Suprapubic skin (tissue), 4 donors: ENCODE data around the gene EIF2B2. TPM values are rescaled to one million over a fixed set of nuclear protein-coding genes. Genes with fewer than 3 reads are reported as not detected.

ENCODE experiments used
- DNase-seq, 2 donors: peaks; one replicate each; pipeline ENCODE4 v3.0.0-alpha.2; 2019; ENCODE audit warnings: low spot score in 2 of 2
- H3K27ac ChIP-seq: fragments of 200-600 bp; sonication (generic); one replicate; pipeline ENCODE4 v1.5.1; 2019
- H3K27me3 ChIP-seq: fragments of 200-600 bp; sonication (generic); one replicate; pipeline ENCODE4 v1.5.1; 2019
- H3K36me3 ChIP-seq: fragments of 200-600 bp; sonication (generic); one replicate; pipeline ENCODE4 v1.5.1; 2019
- H3K4me1 ChIP-seq: fragments of 200-600 bp; sonication (generic); one replicate; pipeline ENCODE4 v1.5.1; 2019
- H3K4me3 ChIP-seq: fragments of 200-600 bp; sonication (generic); one replicate; pipeline ENCODE4 v1.5.1; 2019; ENCODE audit warnings: mild to moderate bottlenecking
- H3K9me3 ChIP-seq: fragments of 200-600 bp; sonication (generic); one replicate; pipeline ENCODE4 v1.5.1; 2019
- EP300 ChIP-seq: sonication (generic); formaldehyde crosslinking; IDR thresholded peaks from one replicate; pipeline ENCODE4 v1.6.1; 2017; ENCODE audit warnings: antibody characterized with exemption
- POLR2A ChIP-seq, 2 donors: fragments of 450-650 bp; IDR thresholded peaks; one replicate each; pipeline ENCODE4 v1.6.1; 2017; ENCODE audit warnings: antibody characterized with exemption in 2 of 2, mild to moderate bottlenecking in 2 of 2, moderate library complexity in 2 of 2
- POLR2AphosphoS5 ChIP-seq, 3 donors: sonication (generic); formaldehyde crosslinking; IDR thresholded peaks; one replicate each; pipeline ENCODE4 v1.6.1; 2017; ENCODE audit warnings: antibody characterized with exemption in 3 of 3
- WGBS: methylation state at CpG from one replicate; pipeline ENCODE4 v1.1.5; 2018; 5-methylcytosine and 5-hydroxymethylcytosine counted together
- total RNA-seq, 4 donors: library from RNA; depleted of rRNA; stranded (reverse); fragments of >200 nt; gene quantifications; one replicate each; pipeline ENCODE4 v1.1.0, GENCODE V29; 2016
- TF ChIP-seq, protein P1 (sequence below), 2 donors: fragments of 200-600 bp in 1 of 2; fragments of 450-650 bp in 1 of 2; sonication (generic) in 1 of 2; IDR thresholded peaks; one replicate each; pipeline ENCODE4 v1.5.1; 2016 to 2019; ENCODE audit warnings: antibody characterized with exemption in 2 of 2, mild to moderate bottlenecking in 1 of 2, moderate library complexity in 1 of 2

EIF2B2 gene
- total RNA-seq, 4 donors from 2014 or later = 28.9 to 46.2 (median 33.8) TPM

DNA sequence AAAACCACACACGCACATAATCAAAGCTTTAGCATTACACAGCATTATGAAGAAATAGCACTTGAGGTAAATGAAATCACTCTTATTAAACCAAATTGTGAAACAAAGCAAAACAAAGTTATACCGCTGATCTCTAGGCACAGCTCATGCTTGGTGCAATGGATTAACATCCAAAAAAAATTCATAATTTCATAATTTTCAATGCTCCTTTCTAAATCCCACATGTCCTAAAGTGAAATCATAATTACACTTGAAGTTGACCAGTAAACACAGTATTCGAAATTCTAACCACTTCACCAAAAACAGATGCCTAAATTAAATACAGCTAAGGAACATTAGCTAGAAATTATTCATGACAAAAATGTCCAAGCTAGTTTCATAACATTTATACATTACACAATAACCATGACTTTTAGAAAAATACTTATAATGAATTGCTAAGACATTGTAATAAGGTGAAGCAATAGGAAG is 47.0 kb downstream of the EIF2B2 start:
- TF ChIP-seq EP300 (no peak), POLR2AphosphoS5 (IDR thresholded peaks at IDR 0.05) (peak in 1 of 3 donors; percentile 82)
- TF ChIP-seq, protein P1, sequence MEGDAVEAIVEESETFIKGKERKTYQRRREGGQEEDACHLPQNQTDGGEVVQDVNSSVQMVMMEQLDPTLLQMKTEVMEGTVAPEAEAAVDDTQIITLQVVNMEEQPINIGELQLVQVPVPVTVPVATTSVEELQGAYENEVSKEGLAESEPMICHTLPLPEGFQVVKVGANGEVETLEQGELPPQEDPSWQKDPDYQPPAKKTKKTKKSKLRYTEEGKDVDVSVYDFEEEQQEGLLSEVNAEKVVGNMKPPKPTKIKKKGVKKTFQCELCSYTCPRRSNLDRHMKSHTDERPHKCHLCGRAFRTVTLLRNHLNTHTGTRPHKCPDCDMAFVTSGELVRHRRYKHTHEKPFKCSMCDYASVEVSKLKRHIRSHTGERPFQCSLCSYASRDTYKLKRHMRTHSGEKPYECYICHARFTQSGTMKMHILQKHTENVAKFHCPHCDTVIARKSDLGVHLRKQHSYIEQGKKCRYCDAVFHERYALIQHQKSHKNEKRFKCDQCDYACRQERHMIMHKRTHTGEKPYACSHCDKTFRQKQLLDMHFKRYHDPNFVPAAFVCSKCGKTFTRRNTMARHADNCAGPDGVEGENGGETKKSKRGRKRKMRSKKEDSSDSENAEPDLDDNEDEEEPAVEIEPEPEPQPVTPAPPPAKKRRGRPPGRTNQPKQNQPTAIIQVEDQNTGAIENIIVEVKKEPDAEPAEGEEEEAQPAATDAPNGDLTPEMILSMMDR (IDR thresholded peaks at IDR 0.05) = no peak
- peaks cover 49% of the 10 kb centered on the region for H3K4me1 ChIP-seq
- 67% methylated on average over 3 of the region's 3 CpGs for WGBS
- no peaks in the 10 kb centered on the region for H3K36me3 ChIP-seq
- H3K4me3 ChIP-seq = no peak overlapping the region
- no peaks in the 10 kb centered on the region for H3K27me3 ChIP-seq
- no peaks in the 10 kb centered on the region for H3K9me3 ChIP-seq
- H3K27ac ChIP-seq = peak overlapping the region; percentile 95
- DNase-seq = no peak

DNA sequence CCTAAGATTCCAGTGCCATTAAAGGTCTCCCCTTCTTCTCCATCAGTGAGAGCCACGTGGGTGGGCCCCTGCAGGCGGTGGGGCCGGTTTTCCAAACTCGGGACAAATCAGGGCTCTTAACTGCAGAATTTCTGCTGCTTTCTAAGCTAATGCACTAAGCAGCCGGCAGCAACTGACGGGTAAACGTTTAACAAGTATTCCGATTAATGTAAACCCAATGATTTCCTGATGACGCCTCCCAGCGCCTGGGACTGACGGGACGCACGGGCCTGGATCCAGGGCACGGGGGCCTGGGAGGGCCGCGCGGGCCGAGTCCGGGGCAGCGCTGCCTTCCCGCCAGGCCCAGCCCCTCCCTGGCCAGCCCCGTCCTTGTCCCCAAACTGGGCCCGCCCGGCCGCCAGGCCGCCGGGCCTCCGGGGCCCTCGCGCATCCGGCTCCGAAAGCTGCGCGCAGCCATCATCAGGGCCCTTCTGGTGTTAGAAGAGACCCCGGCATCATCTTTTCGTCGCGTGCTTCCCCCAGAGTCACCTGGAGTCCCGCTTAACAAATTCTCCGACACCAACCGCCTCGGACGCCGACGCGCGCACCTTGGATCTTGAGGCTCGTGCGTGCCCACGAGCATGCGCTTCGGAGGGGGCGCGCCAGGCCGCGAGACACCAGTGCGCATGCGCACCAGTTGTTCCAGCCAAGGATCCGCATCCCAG is 48.3 kb downstream of the EIF2B2 start, which contains the start of gene MLH3:
TSS of gene MLH3 (minus strand) at position 616 of the 704 bp plus-strand sequence. CDS start 1,812 bp downstream, outside the sequence.
- DNase-seq = peak in 1 of 2 donors; percentile 81
- H3K27ac ChIP-seq = peak within 1 kb of the TSS; percentile 95
- H3K36me3 ChIP-seq = no peaks in the 10 kb centered on the region
- WGBS = 1% methylated on average over 54 of the region's 59 CpGs
- peak in 1 of 2 donors; percentile 59 for TF ChIP-seq POLR2A (IDR thresholded peaks at IDR 0.05)
- TF ChIP-seq, protein P1 (IDR thresholded peaks at IDR 0.05) = no peak
- no peak for TF ChIP-seq EP300
- peak; percentile 4 to 25 (median 9) for TF ChIP-seq POLR2AphosphoS5 (IDR thresholded peaks at IDR 0.05)
- H3K9me3 ChIP-seq = no peaks in the 10 kb centered on the region
- peaks cover 49% of the 10 kb centered on the region for H3K4me1 ChIP-seq
- no peaks in the 10 kb centered on the region for H3K27me3 ChIP-seq
- H3K4me3 ChIP-seq = peak within 1 kb of the TSS; percentile 71

- no peaks in the 10 kb centered on the region for H3K9me3 ChIP-seq
- H3K4me1 ChIP-seq = peaks cover 49% of the 10 kb centered on the region
- DNase-seq = no peak
- H3K27me3 ChIP-seq = no peaks in the 10 kb centered on the region
- peak overlapping the region; percentile 95 for H3K27ac ChIP-seq
- TF ChIP-seq POLR2AphosphoS5 (IDR thresholded peaks at IDR 0.05) (no peak), EP300 (no peak), POLR2A (IDR thresholded peaks at IDR 0.05) (no peak)
- TF ChIP-seq, protein P1 (IDR thresholded peaks at IDR 0.05) = no peak
- H3K36me3 ChIP-seq = no peaks in the 10 kb centered on the region
- WGBS = 32% methylated on average over 5 of the region's 5 CpGs
- peak overlapping the region; percentile 71 for H3K4me3 ChIP-seq
These were observed 48.8 kb downstream of the EIF2B2 start for GRCh38 chr14:75051556-75051899.

DNA sequence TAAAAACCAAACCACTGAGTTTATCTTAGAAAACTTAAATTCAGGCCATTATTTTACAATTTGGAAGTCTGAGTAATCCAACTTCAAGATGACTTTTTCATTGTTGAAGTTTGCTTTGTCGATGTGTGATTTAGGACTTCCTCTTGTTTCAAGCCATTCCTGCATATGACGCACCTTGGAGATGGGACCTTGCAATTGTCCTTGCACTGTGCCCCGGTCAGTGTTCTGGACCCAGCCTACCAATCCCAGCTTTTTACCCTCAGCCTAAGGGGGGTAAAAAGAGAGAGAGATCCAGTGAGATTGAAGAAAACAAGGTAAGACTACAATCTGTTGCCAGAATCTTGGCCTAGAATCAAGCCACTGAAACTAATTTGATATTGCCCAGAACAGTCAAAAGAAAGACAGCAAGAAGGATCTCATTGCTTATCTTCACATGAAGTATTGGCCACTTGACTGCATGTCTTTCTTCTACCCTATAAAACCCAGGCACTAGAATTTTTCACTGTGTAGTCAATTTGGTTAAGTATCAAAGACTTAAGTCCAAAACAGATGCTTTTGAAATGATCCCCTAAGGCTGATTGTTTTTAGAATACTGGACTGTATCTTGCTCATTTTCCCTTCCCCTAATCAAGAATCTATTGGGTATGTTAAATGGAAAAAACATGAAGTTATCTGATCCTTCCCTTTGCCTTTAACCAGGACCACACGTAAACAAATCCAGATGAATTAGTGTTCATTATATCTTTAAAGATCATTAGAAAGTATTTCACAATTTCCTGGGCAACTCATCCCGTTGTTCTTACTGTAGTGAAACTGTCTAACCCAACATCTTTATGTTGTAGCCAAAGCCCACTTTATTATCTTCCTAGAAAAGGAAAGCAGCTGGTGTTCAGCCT is 50.9 kb downstream of the EIF2B2 start:
- no peaks in the 10 kb centered on the region for H3K9me3 ChIP-seq
- TF ChIP-seq EP300 = no peak
- no peak for TF ChIP-seq POLR2A (IDR thresholded peaks at IDR 0.05)
- no peak for TF ChIP-seq POLR2AphosphoS5 (IDR thresholded peaks at IDR 0.05)
- TF ChIP-seq, protein P1 (IDR thresholded peaks at IDR 0.05) = no peak
- no peak for DNase-seq
- H3K27me3 ChIP-seq = no peaks in the 10 kb centered on the region
- 60% methylated on average over 5 of the region's 5 CpGs for WGBS
- peaks cover 39% of the 10 kb centered on the region for H3K4me1 ChIP-seq
- no peak overlapping the region for H3K4me3 ChIP-seq
- H3K27ac ChIP-seq = peak overlapping the region; percentile 25
- H3K36me3 ChIP-seq = no peaks in the 10 kb centered on the region

GRCh38 chr14:75054421-75054820 is 51.7 kb downstream of the EIF2B2 start:
- no peak for DNase-seq
- Histone ChIP-seq H3K9me3 (no peaks in the 10 kb centered on the region), H3K27ac (no peak overlapping the region), H3K4me1 (peaks cover 32% of the 10 kb centered on the region), H3K27me3 (no peaks in the 10 kb centered on the region), H3K36me3 (no peaks in the 10 kb centered on the region), H3K4me3 (no peak overlapping the region)
- 39% methylated on average over 1 of the region's 1 CpG for WGBS
- TF ChIP-seq POLR2A (IDR thresholded peaks at IDR 0.05) = no peak
- no peak for TF ChIP-seq POLR2AphosphoS5 (IDR thresholded peaks at IDR 0.05)
- no peak for TF ChIP-seq EP300
- TF ChIP-seq, protein P1 (IDR thresholded peaks at IDR 0.05) = no peak
